GM20431 (cell line): ENCODE results near the gene POPDC3.
"Not testable (repeated sequence)": the region's sequence is repeated elsewhere in the genome, so short reads cannot be mapped to it uniquely, and the experiment has no call there.

Experiments
- in situ Hi-C: fragments of 300-500 bp; cut with MseI, MboI; formaldehyde crosslinking; loops from one replicate; pipeline ENCODE4 v1.15.0; 2020; ENCODE audit warnings: low sequenced_read_pairs; ENCODE audit not compliant: unreplicated experiment

The POPDC3 gene

GRCh38 chr6:105199711-105200110 lies 19.9 kb upstream of the POPDC3 start:
- in situ Hi-C loops: no loop called here

GRCh38 chr6:105196076-105196475 lies 16.3 kb upstream of the POPDC3 start:
- in situ Hi-C loops: no loop called here

- in situ Hi-C loops: no loop called here
Observed at GRCh38 chr6:105194591-105194990, 14.8 kb upstream of the POPDC3 start.

- in situ Hi-C loops: no loop called here
Observed at GRCh38 chr6:105194106-105194505, 14.3 kb upstream of the POPDC3 start.

- in situ Hi-C loops: no loop called here
Observed at GRCh38 chr6:105193647-105194046, 13.8 kb upstream of the POPDC3 start.

GRCh38 chr6:105192707-105193465 lies 13.1 kb upstream of the POPDC3 start:
- in situ Hi-C loops: no loop called here

GRCh38 chr6:105191351-105191750 lies 11.5 kb upstream of the POPDC3 start:
- in situ Hi-C loops: no loop called here

GRCh38 chr6:105189026-105189820 lies 9.4 kb upstream of the POPDC3 start:
- in situ Hi-C loops: no loop called here

- in situ Hi-C loops: no loop called here
Observed at GRCh38 chr6:105188251-105188650, 8.4 kb upstream of the POPDC3 start.

GRCh38 chr6:105186576-105186975 lies 6.8 kb upstream of the POPDC3 start:
- in situ Hi-C loops: no loop called here

GRCh38 chr6:105184921-105185320 lies 5.1 kb upstream of the POPDC3 start:
- in situ Hi-C loops: no loop called here

- in situ Hi-C loops: no loop called here
Observed at GRCh38 chr6:105181981-105182515, 2.2 kb upstream of the POPDC3 start.

- in situ Hi-C loops: no loop called here
Observed at GRCh38 chr6:105178636-105179035, 1.2 kb downstream of the POPDC3 start.

- in situ Hi-C loops: no loop called here
Observed at GRCh38 chr6:105178110-105178509, 1.7 kb downstream of the POPDC3 start.

- in situ Hi-C loops: no loop called here
Observed at GRCh38 chr6:105177556-105177955, 2.3 kb downstream of the POPDC3 start.

GRCh38 chr6:105174512-105174911 lies 5.3 kb downstream of the POPDC3 start:
- in situ Hi-C loops: no loop called here

GRCh38 chr6:105172515-105172914 lies 7.3 kb downstream of the POPDC3 start:
- in situ Hi-C loops: not testable (repeated sequence)

- in situ Hi-C loops: no loop called here
Observed at GRCh38 chr6:105170059-105170458, 9.8 kb downstream of the POPDC3 start.

- in situ Hi-C loops: no loop called here
Observed at GRCh38 chr6:105167914-105168313, 11.9 kb downstream of the POPDC3 start.

GRCh38 chr6:105164418-105164817 lies 15.4 kb downstream of the POPDC3 start:
- in situ Hi-C loops: no loop called here

GRCh38 chr6:105163183-105163582 lies 16.6 kb downstream of the POPDC3 start:
- in situ Hi-C loops: no loop called here
